Prostate gland (tissue), 1 donor: Measurements from ENCODE around the gene FBN2.

Experiments used
- POLR2A ChIP-seq: fragments of 450-650 bp; IDR thresholded peaks from one replicate; pipeline ENCODE4 v1.6.1; 2016; ENCODE audit warnings: antibody characterized with exemption, mild to moderate bottlenecking
- POLR2AphosphoS5 ChIP-seq: sonication (generic); formaldehyde crosslinking; IDR thresholded peaks from one replicate; pipeline ENCODE4 v1.6.1; 2017; ENCODE audit warnings: antibody characterized with exemption

DNA sequence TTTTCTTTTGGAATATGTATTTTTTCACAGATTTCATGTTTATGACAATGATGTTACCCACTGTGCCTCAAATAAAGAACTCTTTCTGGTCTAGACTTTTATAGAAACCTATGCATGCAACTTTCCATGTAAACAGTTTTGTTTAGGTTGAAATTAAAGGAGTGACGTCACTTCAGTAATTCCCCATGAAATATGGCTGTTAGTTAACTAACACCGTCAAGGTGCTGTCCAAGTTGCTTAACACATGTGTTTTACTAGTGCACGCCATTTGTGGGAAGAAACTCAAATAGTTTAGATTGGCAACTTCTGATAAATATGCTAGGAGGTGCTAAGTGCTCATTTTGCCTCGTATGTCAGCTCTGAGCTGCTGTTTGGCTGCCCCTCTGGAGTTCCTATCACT is 102.2 kb downstream of the FBN2 start:
- TF ChIP-seq POLR2A (no peak), POLR2AphosphoS5 (no peak)
